A673 (cell line): ENCODE data around the gene LRRC8D.

Source experiments
- EZH2 ChIP-seq: fragments of 200-600 bp; sonication (generic); IDR thresholded peaks from 2 replicates; pipeline ENCODE4 v1.6.1; 2017; ENCODE audit warnings: borderline replicate concordance, low read depth, mild to moderate bottlenecking, mixed read lengths, antibody characterized with exemption, low read length; ENCODE audit not compliant: poor library complexity, severe bottlenecking
- TF ChIP-seq, protein P1 (sequence below): fragments of 300-800, 200-600 bp; sonication (generic); conservative IDR thresholded peaks from 2 replicates; pipeline ENCODE4 v1.5.1; 2017; ENCODE audit warnings: low read depth, mild to moderate bottlenecking, antibody characterized with exemption, low read length, moderate library complexity, mixed read lengths

DNA sequence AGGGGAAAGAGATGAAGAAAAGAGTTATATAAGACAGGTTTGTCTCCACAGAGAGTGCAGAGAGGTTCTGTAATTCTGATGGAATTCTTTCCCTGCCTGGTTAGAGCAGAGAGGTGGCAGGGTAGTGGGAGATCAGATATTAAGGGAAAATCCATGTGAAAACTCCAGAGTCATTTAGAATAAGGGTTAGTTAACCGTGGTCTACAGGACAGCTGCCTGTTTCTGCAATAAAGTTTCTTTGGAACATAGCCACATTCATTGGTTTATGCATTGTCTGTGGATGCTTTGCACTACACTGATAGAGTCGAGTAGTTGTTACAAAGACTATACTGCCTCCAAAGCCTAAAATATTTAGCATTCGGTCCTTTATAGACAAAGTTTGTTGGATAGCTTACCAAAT lies 55.6 kb downstream of the LRRC8D start:
- TF ChIP-seq, protein P1, sequence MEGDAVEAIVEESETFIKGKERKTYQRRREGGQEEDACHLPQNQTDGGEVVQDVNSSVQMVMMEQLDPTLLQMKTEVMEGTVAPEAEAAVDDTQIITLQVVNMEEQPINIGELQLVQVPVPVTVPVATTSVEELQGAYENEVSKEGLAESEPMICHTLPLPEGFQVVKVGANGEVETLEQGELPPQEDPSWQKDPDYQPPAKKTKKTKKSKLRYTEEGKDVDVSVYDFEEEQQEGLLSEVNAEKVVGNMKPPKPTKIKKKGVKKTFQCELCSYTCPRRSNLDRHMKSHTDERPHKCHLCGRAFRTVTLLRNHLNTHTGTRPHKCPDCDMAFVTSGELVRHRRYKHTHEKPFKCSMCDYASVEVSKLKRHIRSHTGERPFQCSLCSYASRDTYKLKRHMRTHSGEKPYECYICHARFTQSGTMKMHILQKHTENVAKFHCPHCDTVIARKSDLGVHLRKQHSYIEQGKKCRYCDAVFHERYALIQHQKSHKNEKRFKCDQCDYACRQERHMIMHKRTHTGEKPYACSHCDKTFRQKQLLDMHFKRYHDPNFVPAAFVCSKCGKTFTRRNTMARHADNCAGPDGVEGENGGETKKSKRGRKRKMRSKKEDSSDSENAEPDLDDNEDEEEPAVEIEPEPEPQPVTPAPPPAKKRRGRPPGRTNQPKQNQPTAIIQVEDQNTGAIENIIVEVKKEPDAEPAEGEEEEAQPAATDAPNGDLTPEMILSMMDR, result no peak
- no peak for TF ChIP-seq EZH2
